ENCODE measurements around the gene GUK1. TPM values are rescaled to one million over a fixed set of nuclear protein-coding genes. Genes with fewer than 3 reads are reported as not detected.

GUK1 gene
- polyA plus RNA-seq, 1 donor from 2014 or later: 502 TPM

GRCh38 chr1:228170666-228171065, 30.6 kb downstream of the GUK1 start:
- Histone ChIP-seq H3K4me3 (ENCODE audit: low read length) (no peak overlapping the region), H3K9me3 (ENCODE audit: low read length) (no peaks in the 10 kb centered on the region), H3K4me2 (ENCODE audit: low read length) (no peak overlapping the region), H3F3A (ENCODE audit: insufficient read depth, low read length, poor library complexity, severe bottlenecking) (no peaks in the 10 kb centered on the region), H3K9me2 (ENCODE audit: insufficient read depth, low read length) (no peaks in the 10 kb centered on the region), H3K27ac (ENCODE audit: low read length) (no peak overlapping the region), H3K27me3 (ENCODE audit: insufficient read depth, low read depth, low read length) (no peaks in the 10 kb centered on the region), H2AFZ (ENCODE audit: low read depth, low read length) (no peak overlapping the region), H3K9ac (ENCODE audit: low read length) (no peak overlapping the region), H3K79me2 (replicated peaks; ENCODE audit: insufficient read depth, low read length) (peaks cover 11% of the 10 kb centered on the region), H4K20me1 (ENCODE audit: insufficient read depth) (no peaks in the 10 kb centered on the region), H3K36me3 (ENCODE audit: insufficient read depth, low read length) (no peaks in the 10 kb centered on the region)
- no peak for TF ChIP-seq REST (IDR thresholded peaks at IDR 0.05; ENCODE audit: borderline replicate concordance)
- no peak for TF ChIP-seq TAF1 (IDR thresholded peaks at IDR 0.05; ENCODE audit: low read depth)
- TF ChIP-seq EZH2 (IDR thresholded peaks at IDR 0.05; ENCODE audit: borderline replicate concordance, insufficient read depth, low read length, poor library complexity, severe bottlenecking): no peak
- TF ChIP-seq RAD21 (conservative IDR thresholded peaks at IDR 0.05): no peak
- no peak for TF ChIP-seq SMC3 (conservative IDR thresholded peaks at IDR 0.05; ENCODE audit: poor library complexity)
- no peak for TF ChIP-seq EP300 (conservative IDR thresholded peaks at IDR 0.05; ENCODE audit: poor library complexity, severe bottlenecking)
- TF ChIP-seq MXI1 (conservative IDR thresholded peaks at IDR 0.05; ENCODE audit: poor library complexity, severe bottlenecking): no peak
- TF ChIP-seq CTCF (IDR thresholded peaks at IDR 0.05; ENCODE audit: poor library complexity, severe bottlenecking): no peak
- TF ChIP-seq POLR2AphosphoS5 (IDR thresholded peaks at IDR 0.05): no peak

DNA sequence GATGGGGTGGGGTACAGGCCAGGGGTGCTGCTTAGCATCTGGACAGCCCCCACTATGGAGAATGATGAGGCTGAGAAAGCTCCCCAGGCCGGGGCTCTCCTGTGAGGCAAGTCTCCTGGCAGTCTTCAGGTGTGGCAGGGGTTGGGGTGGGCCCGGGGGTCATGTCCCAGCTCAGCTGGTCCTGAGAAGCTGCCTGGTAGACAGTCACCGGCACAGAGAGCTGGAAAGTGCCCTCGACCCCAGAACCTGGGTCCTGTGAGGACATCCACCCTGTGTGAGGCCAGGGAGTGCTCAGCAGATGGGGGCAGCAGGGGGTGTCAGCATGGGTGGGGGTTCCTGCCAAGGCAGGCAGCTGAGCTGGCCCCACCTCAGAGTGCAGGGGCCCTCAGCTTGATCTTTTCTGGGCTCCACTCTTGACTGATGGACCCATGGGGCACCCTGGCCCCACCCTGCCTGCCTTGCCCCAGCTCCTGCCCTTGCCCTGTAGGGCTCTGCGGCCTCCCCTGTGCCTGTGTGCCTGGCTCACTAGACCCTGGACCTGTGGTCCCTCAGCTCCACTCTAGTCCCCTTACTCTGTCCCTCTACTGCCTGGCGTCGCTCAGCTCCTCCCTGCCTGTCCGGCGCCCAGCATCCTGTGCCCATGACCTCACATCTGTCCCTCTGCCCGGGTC, 31.3 kb downstream of the GUK1 start:
- Histone ChIP-seq H3K9ac (ENCODE audit: low read length) (no peak overlapping the region), H3K4me3 (ENCODE audit: low read length) (no peak overlapping the region), H3K9me3 (ENCODE audit: low read length) (no peaks in the 10 kb centered on the region), H3K4me2 (ENCODE audit: low read length) (no peak overlapping the region), H3K27ac (ENCODE audit: low read length) (no peak overlapping the region), H3F3A (ENCODE audit: insufficient read depth, low read length, poor library complexity, severe bottlenecking) (no peaks in the 10 kb centered on the region), H2AFZ (ENCODE audit: low read depth, low read length) (no peak overlapping the region), H3K79me2 (replicated peaks; ENCODE audit: insufficient read depth, low read length) (peaks cover 9% of the 10 kb centered on the region), H3K36me3 (ENCODE audit: insufficient read depth, low read length) (no peaks in the 10 kb centered on the region), H3K27me3 (ENCODE audit: insufficient read depth, low read depth, low read length) (no peaks in the 10 kb centered on the region), H4K20me1 (ENCODE audit: insufficient read depth) (no peaks in the 10 kb centered on the region), H3K9me2 (ENCODE audit: insufficient read depth, low read length) (no peaks in the 10 kb centered on the region)
- TF ChIP-seq REST (IDR thresholded peaks at IDR 0.05; ENCODE audit: borderline replicate concordance) (no peak), CTCF (IDR thresholded peaks at IDR 0.05; ENCODE audit: poor library complexity, severe bottlenecking) (no peak), SMC3 (conservative IDR thresholded peaks at IDR 0.05; ENCODE audit: poor library complexity) (no peak), EZH2 (IDR thresholded peaks at IDR 0.05; ENCODE audit: borderline replicate concordance, insufficient read depth, low read length, poor library complexity, severe bottlenecking) (no peak), POLR2AphosphoS5 (IDR thresholded peaks at IDR 0.05) (no peak), TAF1 (IDR thresholded peaks at IDR 0.05; ENCODE audit: low read depth) (no peak), EP300 (conservative IDR thresholded peaks at IDR 0.05; ENCODE audit: poor library complexity, severe bottlenecking) (no peak), RAD21 (conservative IDR thresholded peaks at IDR 0.05) (no peak), MXI1 (conservative IDR thresholded peaks at IDR 0.05; ENCODE audit: poor library complexity, severe bottlenecking) (no peak)
